GM10248 (cell line): ENCODE measurements around the gene CAMK4.

Experiments
- CTCF ChIA-PET: fragments of 300-600 bp; sonication (Branson Sonifier 250); formaldehyde crosslinking; extraction: SDS; loops from one replicate; lab custom pipeline; 2021; ENCODE audit warnings: antibody characterized with exemption; lab: Yijun Ruan, JAX
- POLR2A ChIA-PET: fragments of 350-650 bp; sonication (Branson Sonifier 250); formaldehyde crosslinking; extraction: SDS; loops from one replicate; lab custom pipeline; 2020; ENCODE audit warnings: antibody characterized with exemption; lab: Yijun Ruan, JAX
- DNase-seq: peaks from one replicate; pipeline ENCODE4 v3.0.0; 2012; ENCODE audit errors: extremely low spot score
- CTCF ChIP-seq: IDR thresholded peaks from 2 replicates; pipeline ENCODE4 v1.5.1; 2012; ENCODE audit warnings: mild to moderate bottlenecking, low read depth; ENCODE audit errors: extremely low read depth, missing control alignments, control extremely low read depth

Gene CAMK4

GRCh38 chr5:111246459-111246858 is 22.3 kb downstream of the CAMK4 start:
- TF ChIP-seq CTCF = no peak
- no peak for DNase-seq
- ChIA-PET POLR2A (no interaction called here), CTCF (interaction anchor here (1.2 to 6.1 kb wide), 7 partner anchors 8 to 90 kb away, joined by 3 to 39 read pairs (median 9); partner anchors contain the start of gene CAMK4)

- DNase-seq = no peak
- TF ChIP-seq CTCF = no peak
- ChIA-PET CTCF (interaction anchor here (0.6 to 6.1 kb wide), 7 partner anchors 12 to 30 kb away, joined by 3 to 39 read pairs (median 5); partner anchors contain the start of gene CAMK4), POLR2A (no interaction called here)
Observed at GRCh38 chr5:111248571-111248970, 24.4 kb downstream of the CAMK4 start.

- POLR2A ChIA-PET = no interaction called here
- TF ChIP-seq CTCF = no peak
- CTCF ChIA-PET = interaction anchor here (0.6 to 1.0 kb wide), 2 partner anchors 14 to 221 kb away, joined by 3 read pairs; no protein-coding TSS in a partner anchor
- no peak for DNase-seq
Observed at GRCh38 chr5:111251921-111252320, 27.7 kb downstream of the CAMK4 start.

- peak; percentile 59 for DNase-seq
- TF ChIP-seq CTCF = no peak
- ChIA-PET CTCF (interaction anchor here (0.6 to 6.0 kb wide), 10 partner anchors 12 to 122 kb away, joined by 3 to 32 read pairs (median 6); partner anchors contain the start of gene CAMK4), POLR2A (interaction anchor here (0.9 kb wide), 1 partner anchor 29 kb away, joined by 3 read pairs; no protein-coding TSS in a partner anchor)
Observed at GRCh38 chr5:111252799-111253545, 28.8 kb downstream of the CAMK4 start.

- peak; percentile 64 for DNase-seq
- ChIA-PET CTCF (interaction anchor here (0.9 to 6.0 kb wide), 12 partner anchors 9 to 120 kb away, joined by 3 to 32 read pairs (median 6); partner anchors contain the start of gene CAMK4), POLR2A (interaction anchor here (0.6 to 1.2 kb wide), 7 partner anchors 8 to 218 kb away, joined by 3 to 5 read pairs (median 3); no protein-coding TSS in a partner anchor)
- TF ChIP-seq CTCF = no peak
Observed at GRCh38 chr5:111254613-111255012, 30.4 kb downstream of the CAMK4 start.

- no peak for DNase-seq
- CTCF ChIA-PET = interaction anchor here (0.9 to 6.0 kb wide), 10 partner anchors 8 to 45 kb away, joined by 3 to 32 read pairs (median 6); partner anchors contain the start of gene CAMK4
- POLR2A ChIA-PET = interaction anchor here (0.6 to 1.2 kb wide), 6 partner anchors 8 to 44 kb away, joined by 3 to 5 read pairs (median 4); no protein-coding TSS in a partner anchor
- TF ChIP-seq CTCF = no peak
Observed at GRCh38 chr5:111255169-111255568, 31.0 kb downstream of the CAMK4 start.
